ENCODE results near the gene MBNL2. TPM values are rescaled to one million over a fixed set of nuclear protein-coding genes. Genes with fewer than 3 reads are reported as not detected.

MBNL2 gene
- polyA plus RNA-seq, 1 experiment: 44.0 TPM

DNA sequence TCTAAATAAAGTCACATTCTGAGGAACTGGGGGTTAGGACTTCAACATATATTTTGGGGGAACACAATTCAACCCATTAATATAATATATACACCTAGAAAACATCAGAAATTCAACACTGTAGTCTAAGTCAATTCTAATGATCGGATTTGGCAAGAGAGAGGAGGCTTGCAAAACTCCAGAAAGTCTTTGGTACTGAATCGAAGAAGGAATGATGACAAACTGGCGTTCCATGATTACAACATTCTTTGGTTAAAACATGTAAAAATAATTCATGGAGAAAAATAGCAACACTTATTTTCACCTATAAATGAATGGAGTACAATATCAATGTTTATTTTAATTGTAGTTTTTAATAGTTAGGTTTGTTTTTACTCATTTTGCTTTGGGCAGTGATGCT is 62.4 kb downstream of the MBNL2 start:
- TF ChIP-seq, protein P1, sequence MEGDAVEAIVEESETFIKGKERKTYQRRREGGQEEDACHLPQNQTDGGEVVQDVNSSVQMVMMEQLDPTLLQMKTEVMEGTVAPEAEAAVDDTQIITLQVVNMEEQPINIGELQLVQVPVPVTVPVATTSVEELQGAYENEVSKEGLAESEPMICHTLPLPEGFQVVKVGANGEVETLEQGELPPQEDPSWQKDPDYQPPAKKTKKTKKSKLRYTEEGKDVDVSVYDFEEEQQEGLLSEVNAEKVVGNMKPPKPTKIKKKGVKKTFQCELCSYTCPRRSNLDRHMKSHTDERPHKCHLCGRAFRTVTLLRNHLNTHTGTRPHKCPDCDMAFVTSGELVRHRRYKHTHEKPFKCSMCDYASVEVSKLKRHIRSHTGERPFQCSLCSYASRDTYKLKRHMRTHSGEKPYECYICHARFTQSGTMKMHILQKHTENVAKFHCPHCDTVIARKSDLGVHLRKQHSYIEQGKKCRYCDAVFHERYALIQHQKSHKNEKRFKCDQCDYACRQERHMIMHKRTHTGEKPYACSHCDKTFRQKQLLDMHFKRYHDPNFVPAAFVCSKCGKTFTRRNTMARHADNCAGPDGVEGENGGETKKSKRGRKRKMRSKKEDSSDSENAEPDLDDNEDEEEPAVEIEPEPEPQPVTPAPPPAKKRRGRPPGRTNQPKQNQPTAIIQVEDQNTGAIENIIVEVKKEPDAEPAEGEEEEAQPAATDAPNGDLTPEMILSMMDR (IDR thresholded peaks at IDR 0.05; ENCODE audit: low read depth, low read length): no peak
- no peaks in the 10 kb centered on the region for H3K9me3 ChIP-seq (ENCODE audit: control insufficient read depth, insufficient read depth, low read length)
- CTCF ChIA-PET: no interaction called here
- H3K4me3 ChIP-seq (ENCODE audit: low read depth, low read length): no peak overlapping the region
- POLR2A ChIA-PET: no interaction called here
- H3K27ac ChIP-seq (ENCODE audit: low read depth, low read length): no peak overlapping the region
- no peak for DNase-seq (ENCODE audit: low read depth, low spot score)
- H3K27me3 ChIP-seq (ENCODE audit: control insufficient read depth, insufficient read depth, low read length): no peaks in the 10 kb centered on the region

GRCh38 chr13:97285221-97285955 is 63.3 kb downstream of the MBNL2 start:
- TF ChIP-seq, protein P1 (IDR thresholded peaks at IDR 0.05; ENCODE audit: low read depth, low read length): no peak
- Histone ChIP-seq H3K9me3 (ENCODE audit: control insufficient read depth, insufficient read depth, low read length) (no peaks in the 10 kb centered on the region), H3K27ac (ENCODE audit: low read depth, low read length) (no peak overlapping the region), H3K27me3 (ENCODE audit: control insufficient read depth, insufficient read depth, low read length) (no peaks in the 10 kb centered on the region), H3K4me3 (ENCODE audit: low read depth, low read length) (no peak overlapping the region)
- no peak for DNase-seq (ENCODE audit: low read depth, low spot score)
- POLR2A ChIA-PET: no interaction called here
- CTCF ChIA-PET: no interaction called here

DNA sequence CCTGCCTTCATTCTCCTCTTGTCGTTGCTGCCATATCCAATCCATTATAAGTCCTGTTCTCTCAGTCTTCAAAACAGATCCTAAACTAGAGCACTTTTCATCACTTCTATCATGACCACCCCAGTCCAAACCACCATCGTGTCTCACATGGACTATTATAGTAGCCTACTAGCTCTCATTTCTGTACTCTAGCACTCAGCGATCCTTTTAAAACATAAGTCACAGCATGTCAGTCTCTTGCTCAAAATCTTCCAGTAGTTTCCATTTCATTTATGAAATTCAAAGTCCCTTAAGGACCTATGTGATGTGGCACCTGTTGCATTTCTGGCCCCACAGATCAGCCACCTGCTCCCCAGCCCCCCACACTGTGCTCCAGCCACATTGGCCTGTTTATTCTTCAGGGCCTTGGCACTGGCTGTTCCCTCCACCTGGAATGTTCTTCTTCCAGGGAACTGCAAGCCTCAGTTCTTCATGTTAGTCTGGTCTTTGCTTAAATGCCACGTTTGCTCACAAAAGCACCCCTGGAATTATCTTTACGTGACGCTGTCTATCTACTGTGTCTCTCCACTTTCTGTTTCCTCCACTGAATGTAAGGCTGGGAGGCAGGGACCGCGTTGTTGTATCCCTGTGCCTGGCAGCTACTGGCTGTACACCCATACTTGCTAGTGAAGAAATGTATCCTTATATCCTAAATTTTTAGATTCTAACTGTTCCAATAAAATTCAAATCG is 64.3 kb downstream of the MBNL2 start:
- Histone ChIP-seq H3K27ac (ENCODE audit: low read depth, low read length) (no peak overlapping the region), H3K4me3 (ENCODE audit: low read depth, low read length) (no peak overlapping the region), H3K9me3 (ENCODE audit: control insufficient read depth, insufficient read depth, low read length) (no peaks in the 10 kb centered on the region), H3K27me3 (ENCODE audit: control insufficient read depth, insufficient read depth, low read length) (no peaks in the 10 kb centered on the region)
- CTCF ChIA-PET: interaction anchor here (0.6 kb wide), 1 partner anchor 44 kb away, joined by 3 read pairs; no protein-coding TSS in a partner anchor
- POLR2A ChIA-PET: interaction anchor here (1.1 kb wide), 1 partner anchor 9 kb away, joined by 3 read pairs; no protein-coding TSS in a partner anchor
- DNase-seq (ENCODE audit: low read depth, low spot score): no peak
- TF ChIP-seq, protein P1 (IDR thresholded peaks at IDR 0.05; ENCODE audit: low read depth, low read length): no peak

GRCh38 chr13:97287047-97287383 is 64.9 kb downstream of the MBNL2 start:
- ChIA-PET CTCF (interaction anchor here (0.6 to 0.7 kb wide), 4 partner anchors 12 to 158 kb away, joined by 3 to 6 read pairs (median 3); no protein-coding TSS in a partner anchor), POLR2A (interaction anchor here (1.1 kb wide), 1 partner anchor 8 kb away, joined by 3 read pairs; no protein-coding TSS in a partner anchor)
- Histone ChIP-seq H3K9me3 (ENCODE audit: control insufficient read depth, insufficient read depth, low read length) (no peaks in the 10 kb centered on the region; the same call in 1 of the 2 replicates), H3K27ac (ENCODE audit: low read depth, low read length) (no peak overlapping the region), H3K4me3 (ENCODE audit: low read depth, low read length) (no peak overlapping the region), H3K27me3 (ENCODE audit: control insufficient read depth, insufficient read depth, low read length) (no peaks in the 10 kb centered on the region)
- no peak for DNase-seq (ENCODE audit: low read depth, low spot score)
- TF ChIP-seq, protein P1 (IDR thresholded peaks at IDR 0.05; ENCODE audit: low read depth, low read length): no peak

- DNase-seq (ENCODE audit: low read depth, low spot score): no peak
- CTCF ChIA-PET: no interaction called here
- POLR2A ChIA-PET: no interaction called here
- Histone ChIP-seq H3K9me3 (ENCODE audit: control insufficient read depth, insufficient read depth, low read length) (no peaks in the 10 kb centered on the region; the same call in 1 of the 2 replicates), H3K27me3 (ENCODE audit: control insufficient read depth, insufficient read depth, low read length) (no peaks in the 10 kb centered on the region), H3K4me3 (ENCODE audit: low read depth, low read length) (no peak overlapping the region), H3K27ac (ENCODE audit: low read depth, low read length) (no peak overlapping the region)
- TF ChIP-seq, protein P1 (IDR thresholded peaks at IDR 0.05; ENCODE audit: low read depth, low read length): no peak
These were observed 66.4 kb downstream of the MBNL2 start for GRCh38 chr13:97288486-97288900.
